Measurements from ENCODE around the gene ADAMTSL3. TPM values are rescaled to one million over a fixed set of nuclear protein-coding genes. Genes with fewer than 3 reads are reported as not detected.
"Not testable (repeated sequence)": the region's sequence is repeated elsewhere in the genome, so short reads cannot be mapped to it uniquely, and the experiment has no call there.

The ADAMTSL3 gene
- total RNA-seq, 2 donors from 2014 or later, result not detected

GRCh38 chr15:83928392-83928734, 274.4 kb downstream of the ADAMTSL3 start:
- ATAC-seq, result peak in 1 of 2 donors; percentile 84
- DNase-seq (ENCODE audit: low spot score in 2 of 2), result no peak
- Mint-ChIP-seq H3K9me3 (peaks cover 4 to 9% of the 10 kb centered on the region in 2 donors), H3K36me3 (peaks cover 6% of the 10 kb centered on the region in 2 donors), H3K27ac (peak overlapping the region in 1 of 2 donors; percentile 81)

GRCh38 chr15:83928878-83929418, 275.0 kb downstream of the ADAMTSL3 start:
- Mint-ChIP-seq H3K9me3 (peaks cover 4 to 9% of the 10 kb centered on the region in 2 donors), H3K27ac (no peak overlapping the region), H3K36me3 (peaks cover 6% of the 10 kb centered on the region in 2 donors)
- DNase-seq (ENCODE audit: low spot score in 2 of 2) (peak in 1 of 2 donors; percentile 3), ATAC-seq (peak in 1 of 2 donors; percentile 84)

- peaks cover 6 to 10% of the 10 kb centered on the region in 2 donors for H3K36me3 Mint-ChIP-seq
- ATAC-seq, result no peak
- peak overlapping the region in 1 of 2 donors; percentile 26 for H3K27ac Mint-ChIP-seq
- no peak for DNase-seq (ENCODE audit: low spot score in 2 of 2)
- H3K9me3 Mint-ChIP-seq, result peaks cover 4 to 12% of the 10 kb centered on the region in 2 donors
These were observed 275.7 kb downstream of the ADAMTSL3 start for GRCh38 chr15:83929619-83930018.

- DNase-seq (ENCODE audit: low spot score in 2 of 2) (no peak), ATAC-seq (no peak)
- Mint-ChIP-seq H3K36me3 (peaks cover 6 to 14% of the 10 kb centered on the region in 2 donors), H3K9me3 (peaks cover 4 to 16% of the 10 kb centered on the region in 2 donors), H3K27ac (no peak overlapping the region)
These were observed 276.7 kb downstream of the ADAMTSL3 start for GRCh38 chr15:83930392-83931212.

GRCh38 chr15:83935774-83936173, 281.9 kb downstream of the ADAMTSL3 start:
- no peak for ATAC-seq
- H3K27ac Mint-ChIP-seq, result no peak overlapping the region
- no peak for DNase-seq (ENCODE audit: low spot score in 2 of 2)
- H3K9me3 Mint-ChIP-seq, result peaks cover 4 to 12% of the 10 kb centered on the region in 2 donors
- peaks cover 6 to 14% of the 10 kb centered on the region in 2 donors for H3K36me3 Mint-ChIP-seq

- DNase-seq (ENCODE audit: low spot score in 2 of 2), result no peak
- no peaks in the 10 kb centered on the region for H3K9me3 Mint-ChIP-seq
- H3K36me3 Mint-ChIP-seq, result no peaks in the 10 kb centered on the region
- no peak for ATAC-seq
- no peak overlapping the region for H3K27ac Mint-ChIP-seq
These were observed 286.2 kb downstream of the ADAMTSL3 start for GRCh38 chr15:83940136-83940535.

GRCh38 chr15:83943043-83943442, 289.1 kb downstream of the ADAMTSL3 start:
- no peaks in the 10 kb centered on the region for H3K36me3 Mint-ChIP-seq
- ATAC-seq (peak in 1 of 2 donors; percentile 41), DNase-seq (ENCODE audit: low spot score in 2 of 2) (no peak)
- peaks cover 4 to 6% of the 10 kb centered on the region in 2 donors for H3K9me3 Mint-ChIP-seq
- H3K27ac Mint-ChIP-seq, result no peak overlapping the region

GRCh38 chr15:83943849-83944404, 290.0 kb downstream of the ADAMTSL3 start:
- H3K36me3 Mint-ChIP-seq, result no peaks in the 10 kb centered on the region
- H3K27ac Mint-ChIP-seq, result no peak overlapping the region
- no peak for DNase-seq (ENCODE audit: low spot score in 2 of 2)
- H3K9me3 Mint-ChIP-seq, result peaks cover 4 to 6% of the 10 kb centered on the region in 2 donors
- no peak for ATAC-seq

GRCh38 chr15:83947156-83947555, 293.2 kb downstream of the ADAMTSL3 start:
- Mint-ChIP-seq H3K9me3 (peaks cover 8 to 11% of the 10 kb centered on the region in 2 donors), H3K27ac (no peak overlapping the region), H3K36me3 (peaks cover 0 to 4% of the 10 kb centered on the region in 2 donors)
- ATAC-seq (no peak), DNase-seq (ENCODE audit: low spot score in 2 of 2) (no peak)

GRCh38 chr15:83954506-83954905, 300.6 kb downstream of the ADAMTSL3 start:
- ATAC-seq (no peak), DNase-seq (ENCODE audit: low spot score in 2 of 2) (no peak)
- Mint-ChIP-seq H3K27ac (no peak overlapping the region), H3K36me3 (peaks cover 0 to 4% of the 10 kb centered on the region in 2 donors), H3K9me3 (peaks cover 6 to 11% of the 10 kb centered on the region in 2 donors)

- Mint-ChIP-seq H3K27ac (no peak overlapping the region), H3K36me3 (peaks cover 0 to 4% of the 10 kb centered on the region in 2 donors), H3K9me3 (peaks cover 6 to 19% of the 10 kb centered on the region in 2 donors)
- no peak for DNase-seq (ENCODE audit: low spot score in 2 of 2)
- ATAC-seq, result no peak
These were observed 301.9 kb downstream of the ADAMTSL3 start for GRCh38 chr15:83955806-83956265.

GRCh38 chr15:83956887-83957286, 303.0 kb downstream of the ADAMTSL3 start:
- H3K27ac Mint-ChIP-seq, result no peak overlapping the region
- ATAC-seq (no peak), DNase-seq (ENCODE audit: low spot score in 2 of 2) (no peak)
- H3K9me3 Mint-ChIP-seq, result peaks cover 3 to 19% of the 10 kb centered on the region in 2 donors
- no peaks in the 10 kb centered on the region for H3K36me3 Mint-ChIP-seq

GRCh38 chr15:83959477-83959876, 305.6 kb downstream of the ADAMTSL3 start:
- Mint-ChIP-seq H3K36me3 (peaks cover 0 to 11% of the 10 kb centered on the region in 2 donors), H3K9me3 (peaks cover 5 to 13% of the 10 kb centered on the region in 2 donors), H3K27ac (no peak overlapping the region)
- no peak for DNase-seq (ENCODE audit: low spot score in 2 of 2)
- ATAC-seq, result no peak

GRCh38 chr15:83960192-83960829, 306.4 kb downstream of the ADAMTSL3 start:
- ATAC-seq (no peak), DNase-seq (ENCODE audit: low spot score in 2 of 2) (no peak)
- Mint-ChIP-seq H3K36me3 (peaks cover 0 to 16% of the 10 kb centered on the region in 2 donors), H3K9me3 (peaks cover 10 to 18% of the 10 kb centered on the region in 2 donors), H3K27ac (no peak overlapping the region)

- ATAC-seq, result no peak
These were observed 307.4 kb downstream of the ADAMTSL3 start for GRCh38 chr15:83961311-83961710.

GRCh38 chr15:83964967-83965366, 311.0 kb downstream of the ADAMTSL3 start:
- H3K9me3 Mint-ChIP-seq, result peaks cover 19 to 26% of the 10 kb centered on the region in 2 donors
- peaks cover 8 to 23% of the 10 kb centered on the region in 2 donors for H3K36me3 Mint-ChIP-seq
- DNase-seq (ENCODE audit: low spot score in 2 of 2); H3K27ac Mint-ChIP-seq; ATAC-seq: not testable (repeated sequence)

More at GRCh38 chr15:83961311-83961710, 307.4 kb downstream of the ADAMTSL3 start:
- DNase-seq (ENCODE audit: low spot score in 2 of 2), result no peak
- Mint-ChIP-seq H3K36me3 (peaks cover 8 to 23% of the 10 kb centered on the region in 2 donors), H3K9me3 (peaks cover 19 to 26% of the 10 kb centered on the region in 2 donors), H3K27ac (no peak overlapping the region)
